ENCODE data around the gene SCAI.
A peak's percentile ranks its signal among the peaks of the same experiment; 100 is the strongest.
"Not testable (repeated sequence)": the region's sequence is repeated elsewhere in the genome, so short reads cannot be mapped to it uniquely, and the experiment has no call there.

The SCAI gene

GRCh38 chr9:125008599-125008998 lies 134.7 kb downstream of the SCAI start:
- DNase-seq = no peak

GRCh38 chr9:125003332-125003731 lies 140.0 kb downstream of the SCAI start:
- DNase-seq = no peak

- no peak for DNase-seq
Measured at GRCh38 chr9:124983698-124984097, 159.6 kb downstream of the SCAI start.

GRCh38 chr9:124980431-124980830 lies 162.9 kb downstream of the SCAI start:
- no peak for DNase-seq

GRCh38 chr9:124975131-124975530 lies 168.2 kb downstream of the SCAI start:
- DNase-seq = no peak

GRCh38 chr9:124973807-124974206 lies 169.5 kb downstream of the SCAI start:
- DNase-seq = no peak

GRCh38 chr9:124972241-124972770 lies 171.0 kb downstream of the SCAI start:
- DNase-seq = no peak

- DNase-seq = no peak
Measured at GRCh38 chr9:124969401-124969800, 173.9 kb downstream of the SCAI start.

- DNase-seq = no peak
Measured at GRCh38 chr9:124968238-124968637, 175.1 kb downstream of the SCAI start.

GRCh38 chr9:124965775-124966568 lies 177.4 kb downstream of the SCAI start:
- DNase-seq = not testable (repeated sequence)

GRCh38 chr9:124964604-124965003 lies 178.7 kb downstream of the SCAI start:
- no peak for DNase-seq

GRCh38 chr9:124964056-124964455 lies 179.3 kb downstream of the SCAI start:
- DNase-seq = no peak

GRCh38 chr9:124960409-124960752 lies 182.9 kb downstream of the SCAI start:
- no peak for DNase-seq

- DNase-seq = not testable (repeated sequence)
Measured at GRCh38 chr9:124959671-124960408, 183.5 kb downstream of the SCAI start.

GRCh38 chr9:124954255-124954654 lies 189.1 kb downstream of the SCAI start:
- DNase-seq = no peak

GRCh38 chr9:124950050-124950718 lies 193.1 kb downstream of the SCAI start:
- DNase-seq = no peak

GRCh38 chr9:124949387-124949786 lies 193.9 kb downstream of the SCAI start:
- DNase-seq = no peak

- DNase-seq = no peak
Measured at GRCh38 chr9:124947727-124948391, 195.5 kb downstream of the SCAI start.

GRCh38 chr9:124946167-124946566 lies 197.2 kb downstream of the SCAI start:
- DNase-seq = no peak

GRCh38 chr9:124941679-124942561 lies 201.4 kb downstream of the SCAI start:
- no peak for DNase-seq

- DNase-seq = peak; percentile 78
Measured at GRCh38 chr9:124940894-124941678, 202.2 kb downstream of the SCAI start, which contains the start of gene GOLGA1. TSS of gene GOLGA1 (minus strand) at chr9:124941083. CDS start at chr9:124938711, 2,372 bp downstream.

All from amniotic stem cell (primary cell).